Smooth muscle cell (in vitro differentiated cells): ENCODE measurements around the gene PDCL3. TPM values are rescaled to one million over a fixed set of nuclear protein-coding genes. Genes with fewer than 3 reads are reported as not detected.

Source experiments
- DNase-seq: peaks from one replicate; lab custom pipeline; 2025; ENCODE audit not compliant: unreplicated experiment; lab: John Stamatoyannopoulos, UW
- H2AFZ ChIP-seq: fragments of 200-600 bp; sonication (generic); 2 replicates; pipeline ENCODE4 v1.6.0; 2016; ENCODE audit warnings: antibody characterized with exemption, low read depth, mild to moderate bottlenecking
- H3F3A ChIP-seq: fragments of 200-600 bp; sonication (generic); 2 replicates; pipeline ENCODE4 v1.6.0; 2017; ENCODE audit warnings: antibody characterized with exemption, low read depth
- H3K27ac ChIP-seq: fragments of 200-600 bp; sonication (generic); 2 replicates; pipeline ENCODE4 v1.5.1; 2016; ENCODE audit warnings: low read depth, mild to moderate bottlenecking
- H3K27me3 ChIP-seq: fragments of 200-600 bp; sonication (generic); 2 replicates; pipeline ENCODE4 v1.6.1; 2016; ENCODE audit warnings: low read depth, mild to moderate bottlenecking
- H3K36me3 ChIP-seq: fragments of 200-600 bp; sonication (generic); 2 replicates; pipeline ENCODE4 v1.5.1; 2016; ENCODE audit warnings: low read depth
- H3K4me1 ChIP-seq: fragments of 200-600 bp; sonication (generic); 2 replicates; pipeline ENCODE4 v1.5.1; 2016; ENCODE audit warnings: low read depth
- H3K4me2 ChIP-seq: fragments of 200-600 bp; sonication (generic); 2 replicates; pipeline ENCODE4 v1.6.0; 2016; ENCODE audit warnings: mild to moderate bottlenecking
- H3K4me3 ChIP-seq: fragments of 200-600 bp; sonication (generic); 2 replicates; pipeline ENCODE4 v1.5.1; 2016; ENCODE audit warnings: mild to moderate bottlenecking
- H3K79me2 ChIP-seq: fragments of 200-600 bp; sonication (generic); 2 replicates; pipeline ENCODE4 v1.6.0; 2016; ENCODE audit warnings: low read depth, mild to moderate bottlenecking
- H3K9ac ChIP-seq: fragments of 200-600 bp; sonication (generic); 2 replicates; pipeline ENCODE4 v1.6.0; 2016; ENCODE audit warnings: low read depth
- H3K9me3 ChIP-seq: fragments of 200-600 bp; sonication (generic); replicated peaks from 2 replicates; pipeline ENCODE4 v1.5.1; 2016; ENCODE audit warnings: low read depth
- H4K20me1 ChIP-seq: fragments of 200-600 bp; sonication (generic); 2 replicates; pipeline ENCODE4 v1.6.0; 2016; ENCODE audit warnings: low read depth
- CTCF ChIP-seq: fragments of 200-600 bp; sonication (generic); IDR thresholded peaks from 2 replicates; pipeline ENCODE4 v1.5.1; 2017; ENCODE audit warnings: borderline replicate concordance, mild to moderate bottlenecking, antibody characterized with exemption; ENCODE audit not compliant: insufficient read depth, poor library complexity, severe bottlenecking
- WGBS: methylation state at CpG from one replicate; pipeline ENCODE4 v1.1.7; 2016; ENCODE audit warnings: low lambda C conversion rate; 5-methylcytosine and 5-hydroxymethylcytosine counted together
- polyA plus RNA-seq: library from polyadenylated mRNA; unstranded; fragments of >200 nt; fragmentation: Nextera tagmentation; extraction: Ambion mirVana; gene quantifications from 2 replicates; pipeline ENCODE4 v1.2.1, GENCODE V29; 2016
- total RNA-seq: library from RNA; depleted of rRNA; stranded (reverse); fragments of >200 nt; gene quantifications from 2 replicates; pipeline ENCODE4 v1.2.3, GENCODE V29; 2014

Gene PDCL3
- total and polyA plus RNA-seq, 2 experiments from 2014 or later, result 12.6 to 15.4 TPM

- Histone ChIP-seq H3K9ac (no peak overlapping the region), H3K79me2 (no peaks in the 10 kb centered on the region), H3K4me1 (no peaks in the 10 kb centered on the region), H3F3A (no peaks in the 10 kb centered on the region), H3K4me3 (no peak overlapping the region), H4K20me1 (no peaks in the 10 kb centered on the region), H3K27me3 (no peaks in the 10 kb centered on the region), H3K36me3 (no peaks in the 10 kb centered on the region), H3K27ac (no peak overlapping the region), H3K9me3 (no peaks in the 10 kb centered on the region), H3K4me2 (no peak overlapping the region), H2AFZ (no peak overlapping the region)
- no peak for DNase-seq
- no peak for TF ChIP-seq CTCF
- 93% methylated on average over 5 of the region's 5 CpGs for WGBS
These were observed 11.5 kb upstream of the PDCL3 start for GRCh38 chr2:100551303-100551702.

DNA sequence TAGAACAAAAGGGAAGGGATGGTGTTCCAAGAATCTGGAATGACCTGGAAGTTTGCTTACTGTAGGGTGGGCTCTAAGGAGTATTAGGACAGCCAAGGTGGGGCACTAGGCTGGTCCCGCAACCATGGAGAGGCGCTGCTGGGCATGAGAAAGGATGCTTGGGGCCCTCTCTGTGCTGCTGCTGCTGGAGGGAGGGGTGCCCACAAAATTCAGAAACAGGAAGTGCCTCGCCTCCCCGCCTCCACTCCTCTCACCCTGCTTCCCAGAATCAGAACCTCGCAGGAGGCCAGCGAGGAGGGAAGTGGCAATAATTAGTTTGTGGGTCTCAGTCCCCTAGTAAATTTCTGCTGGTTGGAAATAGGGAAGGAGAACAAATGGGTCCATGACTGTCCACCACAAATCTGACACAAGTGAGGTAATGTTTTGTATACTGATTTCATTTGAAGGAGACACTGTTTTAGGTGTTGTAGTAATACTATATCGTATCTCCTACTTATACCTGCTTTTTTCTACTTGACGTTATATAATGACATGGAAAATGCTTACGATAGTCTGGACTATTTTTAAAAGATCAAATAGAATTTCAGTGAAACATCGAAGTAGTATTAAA, 7.9 kb upstream of the PDCL3 start:
- Histone ChIP-seq H3F3A (no peaks in the 10 kb centered on the region), H3K4me3 (no peak overlapping the region), H3K9ac (no peak overlapping the region), H3K9me3 (no peaks in the 10 kb centered on the region), H2AFZ (no peak overlapping the region), H3K27me3 (no peaks in the 10 kb centered on the region), H3K79me2 (no peaks in the 10 kb centered on the region), H3K27ac (no peak overlapping the region), H4K20me1 (no peaks in the 10 kb centered on the region), H3K4me1 (no peaks in the 10 kb centered on the region), H3K4me2 (no peak overlapping the region), H3K36me3 (no peaks in the 10 kb centered on the region)
- WGBS, result 87% methylated on average over 10 of the region's 10 CpGs
- DNase-seq, result no peak
- no peak for TF ChIP-seq CTCF

GRCh38 chr2:100556746-100557145, 6.0 kb upstream of the PDCL3 start:
- TF ChIP-seq CTCF, result no peak
- 91% methylated on average over 4 of the region's 4 CpGs for WGBS

GRCh38 chr2:100560216-100560830, 2.5 kb upstream of the PDCL3 start:
- Histone ChIP-seq H3K4me2 (no peak overlapping the region), H4K20me1 (no peaks in the 10 kb centered on the region), H3F3A (no peaks in the 10 kb centered on the region), H3K9ac (no peak overlapping the region), H3K9me3 (no peaks in the 10 kb centered on the region), H2AFZ (no peak overlapping the region), H3K36me3 (no peaks in the 10 kb centered on the region), H3K4me1 (no peaks in the 10 kb centered on the region), H3K27me3 (no peaks in the 10 kb centered on the region), H3K4me3 (no peak overlapping the region), H3K79me2 (peaks cover 14% of the 10 kb centered on the region), H3K27ac (no peak overlapping the region)
- WGBS, result 95% methylated on average over 9 of the region's 9 CpGs
- no peak for DNase-seq
- TF ChIP-seq CTCF, result no peak

More at GRCh38 chr2:100556746-100557145, 6.0 kb upstream of the PDCL3 start:
- no peak for DNase-seq
- Histone ChIP-seq H3K4me3 (no peak overlapping the region), H2AFZ (no peak overlapping the region), H3K79me2 (no peaks in the 10 kb centered on the region), H3K36me3 (no peaks in the 10 kb centered on the region), H3K4me2 (no peak overlapping the region), H4K20me1 (no peaks in the 10 kb centered on the region), H3K4me1 (no peaks in the 10 kb centered on the region), H3K9ac (no peak overlapping the region), H3K27me3 (no peaks in the 10 kb centered on the region), H3F3A (no peaks in the 10 kb centered on the region), H3K27ac (no peak overlapping the region), H3K9me3 (no peaks in the 10 kb centered on the region)
